ENCODE data around the gene TRIP12. TPM values are rescaled to one million over a fixed set of nuclear protein-coding genes. Genes with fewer than 3 reads are reported as not detected.

Gene TRIP12
- total and polyA plus RNA-seq, 2 donors (not counting 3 experiments of a cell fraction or from before 2014, with no cell fraction given): 53.8 to 278 TPM

DNA sequence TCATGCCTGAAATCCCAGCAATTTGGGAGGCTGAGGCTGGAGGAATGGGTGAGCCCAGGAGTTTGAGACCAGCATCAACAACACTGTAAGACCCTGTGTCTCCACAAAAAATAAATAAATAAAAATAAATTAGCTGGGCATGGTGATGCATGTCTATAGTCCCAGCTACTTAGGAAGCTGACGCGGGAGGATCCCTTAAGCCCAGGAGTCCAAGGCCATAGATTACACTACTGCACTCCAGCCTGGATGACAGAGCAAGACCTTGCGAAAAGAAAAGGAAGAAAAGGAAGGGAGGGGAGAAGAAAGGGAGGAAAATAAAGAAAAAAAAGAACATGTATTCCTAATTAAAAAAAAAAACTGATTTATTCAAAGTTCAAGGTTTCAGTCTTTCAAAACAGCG lies 78.2 kb downstream of the TRIP12 start:
- H3K4me1 ChIP-seq (ENCODE audit: control insufficient read depth, extremely low read depth, insufficient read depth, low read length): peaks cover 4% of the 10 kb centered on the region
- H3K36me3 ChIP-seq (ENCODE audit: control insufficient read depth in 2 of 2, extremely low read depth in 1 of 2, insufficient read depth in 2 of 2, low read length in 2 of 2): peaks cover 2 to 3% of the 10 kb centered on the region in 2 experiments
- BruUV-seq (replicated peaks): no TSS peak
- H3K27ac ChIP-seq (ENCODE audit: insufficient read depth, low read depth, low read length): no peak overlapping the region
- H2AFZ ChIP-seq (ENCODE audit: low read depth, low read length): no peak overlapping the region
- no peak overlapping the region for H3K4me3 ChIP-seq (replicated peaks in 1 of 3; ENCODE audit: insufficient read depth in 1 of 3, low read depth in 1 of 3, low read length in 3 of 3)
- no peak for TF ChIP-seq EZH2 (IDR thresholded peaks at IDR 0.05; ENCODE audit: borderline replicate concordance, low read depth, low read length, severe bottlenecking)
- TF ChIP-seq, protein P1, sequence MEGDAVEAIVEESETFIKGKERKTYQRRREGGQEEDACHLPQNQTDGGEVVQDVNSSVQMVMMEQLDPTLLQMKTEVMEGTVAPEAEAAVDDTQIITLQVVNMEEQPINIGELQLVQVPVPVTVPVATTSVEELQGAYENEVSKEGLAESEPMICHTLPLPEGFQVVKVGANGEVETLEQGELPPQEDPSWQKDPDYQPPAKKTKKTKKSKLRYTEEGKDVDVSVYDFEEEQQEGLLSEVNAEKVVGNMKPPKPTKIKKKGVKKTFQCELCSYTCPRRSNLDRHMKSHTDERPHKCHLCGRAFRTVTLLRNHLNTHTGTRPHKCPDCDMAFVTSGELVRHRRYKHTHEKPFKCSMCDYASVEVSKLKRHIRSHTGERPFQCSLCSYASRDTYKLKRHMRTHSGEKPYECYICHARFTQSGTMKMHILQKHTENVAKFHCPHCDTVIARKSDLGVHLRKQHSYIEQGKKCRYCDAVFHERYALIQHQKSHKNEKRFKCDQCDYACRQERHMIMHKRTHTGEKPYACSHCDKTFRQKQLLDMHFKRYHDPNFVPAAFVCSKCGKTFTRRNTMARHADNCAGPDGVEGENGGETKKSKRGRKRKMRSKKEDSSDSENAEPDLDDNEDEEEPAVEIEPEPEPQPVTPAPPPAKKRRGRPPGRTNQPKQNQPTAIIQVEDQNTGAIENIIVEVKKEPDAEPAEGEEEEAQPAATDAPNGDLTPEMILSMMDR (IDR thresholded peaks at IDR 0.05; ENCODE audit: extremely low read depth in 1 of 2, insufficient read depth in 1 of 2, low read depth in 1 of 2, low read length in 2 of 2): no peak
- no peak for TF ChIP-seq POLR2A (IDR thresholded peaks at IDR 0.05; ENCODE audit: low read depth, low read length)
- TF ChIP-seq GATA2 (IDR thresholded peaks at IDR 0.05; ENCODE audit: insufficient read depth, insufficient read length, low read depth, low read length): no peak
- no peak for TF ChIP-seq FOS (IDR thresholded peaks at IDR 0.05; ENCODE audit: borderline replicate concordance, insufficient read depth, low read length)
- TF ChIP-seq MYC (IDR thresholded peaks at IDR 0.05; ENCODE audit: low read depth, low read length): no peak
- TF ChIP-seq POLR2AphosphoS5 (IDR thresholded peaks at IDR 0.05; ENCODE audit: insufficient read depth, low read depth, low read length): no peak
- no peaks in the 10 kb centered on the region for H3K9me3 ChIP-seq (replicated peaks; ENCODE audit: control insufficient read depth, insufficient read depth, low read length)
- peaks cover 4% of the 10 kb centered on the region for H4K20me1 ChIP-seq (replicated peaks; ENCODE audit: control insufficient read depth, extremely low read depth, insufficient read depth, low read length)
- FAIRE-seq (no peak), DNase-seq (ENCODE audit: low read depth, low spot score) (no peak)
- CTCF ChIA-PET: interaction anchor here (0.9 kb wide), 1 partner anchor 9 kb away, joined by 3 read pairs; no protein-coding TSS in a partner anchor
- H3K27me3 ChIP-seq (ENCODE audit: control insufficient read depth in 2 of 2, insufficient read depth in 2 of 2, low read length in 2 of 2): no peaks in the 10 kb centered on the region
- intact Hi-C loops (cut with micrococcal nuclease): no loop called here
- H3K9ac ChIP-seq (replicated peaks; ENCODE audit: extremely low read depth, insufficient read depth, low read length): no peak overlapping the region
- dilution Hi-C loops (cut with MboI; ENCODE audit: extremely low pct_ligation_motif_present, low sequenced_read_pairs): no loop called here
- POLR2A ChIA-PET: no interaction called here
- peaks cover 71% of the 10 kb centered on the region for H3K79me2 ChIP-seq (ENCODE audit: control insufficient read depth, insufficient read depth, low read length)
- H3K9me1 ChIP-seq (replicated peaks; ENCODE audit: control insufficient read depth, extremely low read depth, insufficient read depth, low read length): no peaks in the 10 kb centered on the region
- H3K4me2 ChIP-seq (ENCODE audit: insufficient read depth, low read length): no peak overlapping the region
